Fibroblast of lung (primary cell): Measurements from ENCODE around the gene DLAT.

Experiments used
- EZH2 ChIP-seq: IDR thresholded peaks from 2 replicates; pipeline ENCODE4 v1.5.1; 2012; ENCODE audit warnings: low read length, control low read depth, mild to moderate bottlenecking; ENCODE audit errors: missing control alignments
- TF ChIP-seq, protein P1 (sequence below), 2 donors: IDR thresholded peaks in 1 of 2; conservative IDR thresholded peaks in 1 of 2; 1 replicate in 1 of 2; 2 replicates in 1 of 2; pipeline ENCODE4 v1.5.1; 2011 to 2012; ENCODE audit warnings: low read length in 2 of 2, control low read depth in 1 of 2, inconsistent platforms in 1 of 2, low read depth in 1 of 2, mild to moderate bottlenecking in 1 of 2

DNA sequence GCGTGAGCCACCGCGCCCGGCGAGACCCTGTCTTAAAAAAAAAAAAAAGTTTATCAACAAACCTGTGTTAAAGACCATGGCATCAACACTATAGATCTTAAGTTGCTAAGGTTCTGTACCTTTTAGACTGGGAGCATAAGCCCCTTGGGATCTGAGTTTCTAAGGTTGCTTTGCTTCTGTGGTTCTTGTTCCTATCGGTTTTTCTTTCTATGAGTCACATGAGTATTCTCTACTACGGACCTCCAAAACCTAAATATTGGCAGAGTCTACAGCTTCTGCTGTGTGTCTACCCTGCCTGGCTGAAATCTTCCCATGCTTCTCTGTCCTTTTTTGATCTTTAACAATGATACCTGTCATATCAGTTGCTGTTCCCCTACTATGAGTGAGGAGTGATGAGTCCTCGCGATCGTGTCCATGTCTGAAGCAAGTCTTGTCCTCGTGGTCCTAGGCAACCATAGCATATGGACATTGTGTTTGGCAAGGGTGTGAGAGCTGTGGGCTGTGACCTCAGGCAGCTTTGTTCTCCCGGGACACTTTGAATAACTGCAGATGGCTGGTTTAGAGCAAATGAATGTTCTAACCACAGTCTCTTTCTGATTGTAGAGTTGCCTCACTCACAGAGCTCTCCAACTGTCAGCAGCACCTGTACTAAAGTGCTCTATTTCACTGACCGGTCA, 9.0 kb upstream of the DLAT start:
- TF ChIP-seq, protein P1, sequence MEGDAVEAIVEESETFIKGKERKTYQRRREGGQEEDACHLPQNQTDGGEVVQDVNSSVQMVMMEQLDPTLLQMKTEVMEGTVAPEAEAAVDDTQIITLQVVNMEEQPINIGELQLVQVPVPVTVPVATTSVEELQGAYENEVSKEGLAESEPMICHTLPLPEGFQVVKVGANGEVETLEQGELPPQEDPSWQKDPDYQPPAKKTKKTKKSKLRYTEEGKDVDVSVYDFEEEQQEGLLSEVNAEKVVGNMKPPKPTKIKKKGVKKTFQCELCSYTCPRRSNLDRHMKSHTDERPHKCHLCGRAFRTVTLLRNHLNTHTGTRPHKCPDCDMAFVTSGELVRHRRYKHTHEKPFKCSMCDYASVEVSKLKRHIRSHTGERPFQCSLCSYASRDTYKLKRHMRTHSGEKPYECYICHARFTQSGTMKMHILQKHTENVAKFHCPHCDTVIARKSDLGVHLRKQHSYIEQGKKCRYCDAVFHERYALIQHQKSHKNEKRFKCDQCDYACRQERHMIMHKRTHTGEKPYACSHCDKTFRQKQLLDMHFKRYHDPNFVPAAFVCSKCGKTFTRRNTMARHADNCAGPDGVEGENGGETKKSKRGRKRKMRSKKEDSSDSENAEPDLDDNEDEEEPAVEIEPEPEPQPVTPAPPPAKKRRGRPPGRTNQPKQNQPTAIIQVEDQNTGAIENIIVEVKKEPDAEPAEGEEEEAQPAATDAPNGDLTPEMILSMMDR (conservative IDR thresholded peaks at IDR 0.05 in 1 of 2, IDR thresholded peaks at IDR 0.05 in 1 of 2; ENCODE audit: low read depth in 1 of 2, low read length in 2 of 2): no peak
- TF ChIP-seq EZH2: no peak
